HEK293 (cell line): ENCODE results near the gene CSNK1A1.
A peak's percentile ranks its signal among the peaks of the same experiment; 100 is the strongest.

Experiments used
- CTCF ChIA-PET: fragments of 350-600 bp; formaldehyde crosslinking; extraction: SDS; loops from one replicate; lab custom pipeline; 2021; ENCODE audit warnings: antibody characterized with exemption; lab: Yijun Ruan, JAX
- POLR2A ChIA-PET: fragments of 300-600 bp; formaldehyde crosslinking; extraction: SDS; loops from one replicate; lab custom pipeline; 2020; ENCODE audit warnings: antibody characterized with exemption, inconsistent platforms; lab: Yijun Ruan, JAX
- H3K27ac ChIP-seq: fragments of 200-500 bp; sonication (Bioruptor generic); 2 replicates; pipeline ENCODE4 v1.5.1; 2014; ENCODE audit warnings: low read depth, low read length, control low read depth, inconsistent platforms; ENCODE audit errors: extremely low read depth
- H3K36me3 ChIP-seq, 2 experiments: fragments of 200-500 bp in 1 of 2; sonication (Bioruptor generic) in 1 of 2; 1 replicate in 1 of 2; 2 replicates in 1 of 2; pipeline ENCODE4 v1.5.1; 2014 to 2017; ENCODE audit warnings: inconsistent platforms in 2 of 2, low read length in 2 of 2; ENCODE audit not compliant: control insufficient read depth in 2 of 2, insufficient read depth in 1 of 2
- H3K4me1 ChIP-seq: fragments of 200-500 bp; sonication (Bioruptor generic); 2 replicates; pipeline ENCODE4 v1.5.1; 2014; ENCODE audit warnings: mild to moderate bottlenecking, low read length, inconsistent platforms; ENCODE audit not compliant: control insufficient read depth, insufficient read depth
- H3K4me3 ChIP-seq: 2 replicates; pipeline ENCODE4 v1.5.1; 2011; ENCODE audit warnings: low read depth, mild to moderate bottlenecking, control low read depth, low read length, moderate library complexity
- H3K9me3 ChIP-seq: fragments of 200-500 bp; sonication (Bioruptor generic); 2 replicates; pipeline ENCODE4 v1.5.1; 2014; ENCODE audit warnings: low read depth, low read length, inconsistent platforms; ENCODE audit not compliant: control insufficient read depth, insufficient read depth
- BCL11B ChIP-seq: fragments of 450-650 bp; formaldehyde crosslinking; IDR thresholded peaks from 2 replicates; pipeline ENCODE4 v1.5.1; 2016; ENCODE audit warnings: low read depth, missing biosample characterization, missing genetic modification characterization
- KLF1 ChIP-seq: fragments of 450-650 bp; formaldehyde crosslinking; IDR thresholded peaks from 2 replicates; pipeline ENCODE4 v1.5.1; 2016; ENCODE audit warnings: missing biosample characterization, missing genetic modification characterization
- SP2 ChIP-seq: fragments of 450-650 bp; formaldehyde crosslinking; IDR thresholded peaks from 2 replicates; pipeline ENCODE4 v1.5.1; 2016; ENCODE audit warnings: missing biosample characterization, missing genetic modification characterization
- TRIM28 ChIP-seq: IDR thresholded peaks from 2 replicates; pipeline ENCODE4 v1.6.1; 2011; ENCODE audit warnings: low read length, control low read depth, borderline replicate concordance
- ZNF114 ChIP-seq: fragments of 450-650 bp; formaldehyde crosslinking; IDR thresholded peaks from 2 replicates; pipeline ENCODE4 v1.5.0; 2017; ENCODE audit warnings: missing biosample characterization, missing genetic modification characterization
- ZNF175 ChIP-seq: fragments of 450-650 bp; formaldehyde crosslinking; IDR thresholded peaks from 2 replicates; pipeline ENCODE4 v1.5.1; 2016; ENCODE audit warnings: missing biosample characterization, missing genetic modification characterization
- ZNF248 ChIP-seq: fragments of 450-650 bp; formaldehyde crosslinking; IDR thresholded peaks from 2 replicates; pipeline ENCODE4 v1.5.1; 2017; ENCODE audit warnings: missing biosample characterization, missing genetic modification characterization
- ZNF354C ChIP-seq: fragments of 450-650 bp; formaldehyde crosslinking; IDR thresholded peaks from 2 replicates; pipeline ENCODE4 v1.5.1; 2016; ENCODE audit warnings: missing biosample characterization, missing genetic modification characterization, low read depth, borderline replicate concordance
- ZNF514 ChIP-seq: fragments of 450-650 bp; formaldehyde crosslinking; IDR thresholded peaks from 2 replicates; pipeline ENCODE4 v1.5.1; 2016; ENCODE audit warnings: missing biosample characterization, missing genetic modification characterization
- ZNF529 ChIP-seq: fragments of 450-650 bp; formaldehyde crosslinking; IDR thresholded peaks from 2 replicates; pipeline ENCODE4 v1.5.1; 2017; ENCODE audit warnings: missing genetic modification characterization, missing biosample characterization; ENCODE audit not compliant: insufficient replicate concordance
- ZNF560 ChIP-seq: fragments of 450-650 bp; formaldehyde crosslinking; IDR thresholded peaks from 2 replicates; pipeline ENCODE4 v1.5.1; 2017; ENCODE audit warnings: missing biosample characterization, missing genetic modification characterization, borderline replicate concordance
- ZNF670 ChIP-seq: fragments of 450-650 bp; formaldehyde crosslinking; IDR thresholded peaks from 2 replicates; pipeline ENCODE4 v1.5.1; 2016; ENCODE audit warnings: missing biosample characterization, missing genetic modification characterization, low read depth
- TF ChIP-seq, protein P1 (sequence below): fragments of 450-650 bp; formaldehyde crosslinking; IDR thresholded peaks from 2 replicates; pipeline ENCODE4 v1.5.1; 2016; ENCODE audit warnings: missing biosample characterization, missing genetic modification characterization
- TF ChIP-seq, protein P2 (sequence below): fragments of 450-650 bp; IDR thresholded peaks from 2 replicates; pipeline ENCODE4 v1.5.1; 2018; ENCODE audit warnings: missing biosample characterization, missing genetic modification characterization

Gene CSNK1A1

DNA sequence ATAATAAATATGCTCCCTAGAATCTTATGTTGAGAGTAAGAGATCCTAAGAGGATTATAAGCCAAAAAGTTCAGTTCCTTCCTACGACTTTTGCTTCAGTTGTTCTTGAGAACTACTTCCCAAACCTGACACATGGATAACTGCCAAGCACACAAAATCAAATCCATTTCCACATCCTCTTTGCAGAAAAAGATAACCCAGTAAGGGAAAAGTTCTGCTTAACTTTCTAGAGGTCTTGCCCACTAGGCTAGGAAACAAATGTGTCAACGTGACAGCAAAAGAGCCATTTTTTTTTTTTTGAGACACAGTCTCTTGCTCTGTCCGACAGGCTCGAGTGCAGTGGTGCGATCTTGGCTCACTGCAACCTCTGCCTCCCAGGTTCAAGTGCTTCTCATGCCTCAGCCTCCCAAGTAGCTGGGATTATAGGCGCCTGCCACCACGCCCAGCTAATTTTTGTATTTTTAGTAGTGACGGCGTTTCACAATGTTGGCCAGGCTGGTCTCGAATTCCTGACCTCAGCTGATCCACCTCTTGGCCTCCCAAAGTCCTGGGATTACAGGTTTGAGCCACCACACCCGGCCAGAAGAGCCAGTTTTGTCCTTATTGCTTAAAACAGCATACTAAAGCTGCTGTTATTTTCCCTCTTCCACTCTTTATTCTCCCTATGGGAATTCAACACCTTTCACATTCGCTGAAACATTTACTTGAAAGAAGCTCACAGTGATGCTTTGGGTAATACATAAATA is 24.2 kb downstream of the CSNK1A1 start:
- POLR2A ChIA-PET = interaction anchor here (1.0 kb wide), 1 partner anchor 24 kb away, joined by 3 read pairs; the partner anchor contains the start of gene CSNK1A1
- TF ChIP-seq ZNF248 (tag by site-specific recombination) (no peak), ZNF560 (tag by site-specific recombination) (no peak), ZNF354C (no peak), KLF1 (tag by site-specific recombination) (0 out of 2 replicates have a peak, but pooled peaks have one; percentile 22), BCL11B (tag by site-specific recombination) (no peak), TRIM28 (0 out of 2 replicates have a peak, but pooled peaks have one; percentile 41), ZNF529 (no peak)
- TF ChIP-seq, protein P1, sequence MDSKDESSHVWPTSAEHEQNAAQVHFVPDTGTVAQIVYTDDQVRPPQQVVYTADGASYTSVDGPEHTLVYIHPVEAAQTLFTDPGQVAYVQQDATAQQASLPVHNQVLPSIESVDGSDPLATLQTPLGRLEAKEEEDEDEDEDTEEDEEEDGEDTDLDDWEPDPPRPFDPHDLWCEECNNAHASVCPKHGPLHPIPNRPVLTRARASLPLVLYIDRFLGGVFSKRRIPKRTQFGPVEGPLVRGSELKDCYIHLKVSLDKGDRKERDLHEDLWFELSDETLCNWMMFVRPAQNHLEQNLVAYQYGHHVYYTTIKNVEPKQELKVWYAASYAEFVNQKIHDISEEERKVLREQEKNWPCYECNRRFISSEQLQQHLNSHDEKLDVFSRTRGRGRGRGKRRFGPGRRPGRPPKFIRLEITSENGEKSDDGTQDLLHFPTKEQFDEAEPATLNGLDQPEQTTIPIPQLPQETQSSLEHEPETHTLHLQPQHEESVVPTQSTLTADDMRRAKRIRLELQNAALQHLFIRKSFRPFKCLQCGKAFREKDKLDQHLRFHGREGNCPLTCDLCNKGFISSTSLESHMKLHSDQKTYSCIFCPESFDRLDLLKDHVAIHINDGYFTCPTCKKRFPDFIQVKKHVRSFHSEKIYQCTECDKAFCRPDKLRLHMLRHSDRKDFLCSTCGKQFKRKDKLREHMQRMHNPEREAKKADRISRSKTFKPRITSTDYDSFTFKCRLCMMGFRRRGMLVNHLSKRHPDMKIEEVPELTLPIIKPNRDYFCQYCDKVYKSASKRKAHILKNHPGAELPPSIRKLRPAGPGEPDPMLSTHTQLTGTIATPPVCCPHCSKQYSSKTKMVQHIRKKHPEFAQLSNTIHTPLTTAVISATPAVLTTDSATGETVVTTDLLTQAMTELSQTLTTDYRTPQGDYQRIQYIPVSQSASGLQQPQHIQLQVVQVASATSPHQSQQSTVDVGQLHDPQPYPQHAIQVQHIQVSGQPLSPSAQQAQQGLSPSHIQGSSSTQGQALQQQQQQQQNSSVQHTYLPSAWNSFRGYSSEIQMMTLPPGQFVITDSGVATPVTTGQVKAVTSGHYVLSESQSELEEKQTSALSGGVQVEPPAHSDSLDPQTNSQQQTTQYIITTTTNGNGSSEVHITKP (tag by site-specific recombination) = 0 out of 2 replicates have a peak, but pooled peaks have one; percentile 8
- peaks cover 37 to 38% of the 10 kb centered on the region in 2 experiments for H3K36me3 ChIP-seq

DNA sequence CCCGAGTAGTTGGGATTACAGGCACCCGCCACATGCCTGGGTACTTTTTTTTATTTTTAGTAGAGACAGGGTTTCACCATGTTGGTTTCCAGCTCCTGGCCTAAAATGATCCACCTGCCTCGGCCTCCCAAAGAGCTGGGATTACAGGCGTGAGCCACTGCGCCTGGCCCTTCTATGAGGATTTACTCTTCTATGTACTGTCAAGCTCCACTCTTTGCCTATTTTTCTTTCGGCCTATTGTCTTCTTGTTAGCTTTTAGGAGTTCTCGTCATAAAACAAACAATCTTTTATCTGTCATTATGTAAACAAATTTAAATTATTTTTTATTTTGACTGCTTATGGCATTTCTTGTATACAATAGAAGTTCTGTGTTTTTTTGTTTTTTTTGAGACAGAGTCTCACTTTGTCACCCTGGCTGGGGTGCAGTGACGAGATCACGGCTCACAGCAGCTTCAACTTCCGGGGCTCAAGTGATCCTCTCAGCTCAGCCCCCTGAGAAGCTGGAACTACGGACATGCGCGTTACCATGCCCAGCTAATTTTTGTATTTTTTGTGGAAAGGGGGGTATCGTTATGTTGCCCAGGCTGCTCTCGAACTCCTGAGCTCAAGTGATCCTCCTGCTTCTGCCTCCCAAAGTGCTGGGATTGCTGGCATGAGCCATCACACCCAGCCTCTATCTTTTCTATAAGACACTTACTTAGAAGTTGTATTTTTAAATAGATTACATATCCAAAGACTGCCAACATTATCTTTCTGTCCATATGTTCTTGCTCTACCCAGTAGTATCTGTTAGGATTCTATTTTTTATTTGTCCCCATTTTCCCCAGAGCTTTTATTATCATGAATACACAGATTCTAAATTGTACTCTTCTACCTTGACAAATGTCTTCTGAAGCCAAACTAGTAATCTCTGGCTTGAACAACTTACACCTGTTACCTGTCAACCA is 29.2 kb downstream of the CSNK1A1 start:
- Histone ChIP-seq H3K4me3 (no peak overlapping the region), H3K4me1 (peaks cover 31% of the 10 kb centered on the region), H3K27ac (no peak overlapping the region), H3K9me3 (no peaks in the 10 kb centered on the region), H3K36me3 (peaks cover 39 to 55% of the 10 kb centered on the region in 2 experiments)
- POLR2A ChIA-PET = no interaction called here
- no peak for TF ChIP-seq BCL11B (tag by site-specific recombination)
- TF ChIP-seq ZNF514 (tag by site-specific recombination) = no peak
- no peak for TF ChIP-seq ZNF114
- TF ChIP-seq SP2 = no peak
- TF ChIP-seq ZNF670 (tag by site-specific recombination) = no peak
- TF ChIP-seq ZNF175 = no peak
- TF ChIP-seq, protein P2, sequence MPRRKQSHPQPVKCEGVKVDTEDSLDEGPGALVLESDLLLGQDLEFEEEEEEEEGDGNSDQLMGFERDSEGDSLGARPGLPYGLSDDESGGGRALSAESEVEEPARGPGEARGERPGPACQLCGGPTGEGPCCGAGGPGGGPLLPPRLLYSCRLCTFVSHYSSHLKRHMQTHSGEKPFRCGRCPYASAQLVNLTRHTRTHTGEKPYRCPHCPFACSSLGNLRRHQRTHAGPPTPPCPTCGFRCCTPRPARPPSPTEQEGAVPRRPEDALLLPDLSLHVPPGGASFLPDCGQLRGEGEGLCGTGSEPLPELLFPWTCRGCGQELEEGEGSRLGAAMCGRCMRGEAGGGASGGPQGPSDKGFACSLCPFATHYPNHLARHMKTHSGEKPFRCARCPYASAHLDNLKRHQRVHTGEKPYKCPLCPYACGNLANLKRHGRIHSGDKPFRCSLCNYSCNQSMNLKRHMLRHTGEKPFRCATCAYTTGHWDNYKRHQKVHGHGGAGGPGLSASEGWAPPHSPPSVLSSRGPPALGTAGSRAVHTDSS (tag by site-specific recombination) = no peak
- CTCF ChIA-PET = interaction anchor here (0.8 to 1.2 kb wide), 5 partner anchors 17 to 1065 kb away, joined by 3 to 4 read pairs (median 3); partner anchors contain the start of gene CSNK1A1

More for the DNA sequence above, 24.2 kb downstream of the CSNK1A1 start:
- Histone ChIP-seq H3K4me3 (no peak overlapping the region), H3K9me3 (no peaks in the 10 kb centered on the region), H3K27ac (no peak overlapping the region), H3K4me1 (peaks cover 40% of the 10 kb centered on the region)
- CTCF ChIA-PET = interaction anchor here (0.7 to 1.9 kb wide), 5 partner anchors 10 to 338 kb away, joined by 3 to 8 read pairs (median 4); partner anchors contain the start of gene CSNK1A1
